HepG2 (cell line): ENCODE data around the gene EXOC6B. TPM values are rescaled to one million over a fixed set of nuclear protein-coding genes. Genes with fewer than 3 reads are reported as not detected.

Experiments
- ATAC-seq: fragments of 200-7000 bp; cut with Tn5 transposase; 3 replicates; pipeline ENCODE4 v1.9.1; 2020; ENCODE audit warnings: mild to moderate bottlenecking, moderate library complexity
- BruUV-seq: library from RNA; stranded (reverse); fragments of 400-500 nt; replicated peaks from 2 replicates; lab custom pipeline; 2021; lab: Mats Ljungman, UMichigan
- CTCF ChIA-PET: fragments of 300-600 bp; formaldehyde crosslinking; extraction: SDS; loops from one replicate; lab custom pipeline; 2021; ENCODE audit warnings: low total read pairs, inconsistent platforms, low intra/inter-chr PET ratio; lab: Yijun Ruan, JAX
- POLR2A ChIA-PET: fragments of 350-600 bp; sonication (Branson Sonifier 250); formaldehyde crosslinking; loops from one replicate; lab custom pipeline; 2020; ENCODE audit warnings: antibody characterized with exemption, inconsistent platforms; lab: Yijun Ruan, JAX
- DNase-seq: peaks from one replicate; pipeline ENCODE4 v3.0.0-alpha.2; 2015; ENCODE audit warnings: low spot score
- FAIRE-seq: peaks from 3 replicates; lab custom pipeline; 2011; peaks lifted over from hg19 to GRCh38; lab: Jason Lieb, UNC
- H2AFZ ChIP-seq: one replicate; pipeline ENCODE4 v1.6.1; 2011; ENCODE audit warnings: low read length, inconsistent platforms
- H3K27ac ChIP-seq: fragments of 300-600 bp; 3 replicates; pipeline ENCODE4 v1.8.0; 2011; ENCODE audit warnings: mixed run types, mild to moderate bottlenecking, mixed read lengths, low read length, inconsistent platforms; ENCODE audit not compliant: insufficient read depth; ENCODE audit errors: extremely low read length
- H3K27me3 ChIP-seq, 2 experiments: fragments of 200-600 bp in 1 of 2; 2 replicates in 1 of 2; 3 replicates in 1 of 2; pipeline versions ENCODE4 v1.6.0 to v1.8.0; 2011; ENCODE audit warnings: low read length in 2 of 2, mild to moderate bottlenecking in 2 of 2, moderate library complexity in 2 of 2, inconsistent platforms in 1 of 2; ENCODE audit not compliant: insufficient read depth in 2 of 2, control insufficient read depth in 1 of 2
- H3K36me3 ChIP-seq, 2 experiments: fragments of 200-600 bp in 1 of 2; replicated peaks in 1 of 2; 2 replicates in 1 of 2; 3 replicates in 1 of 2; pipeline versions ENCODE4 v1.5.1 to v1.8.0; 2011; ENCODE audit warnings: low read length in 2 of 2, inconsistent platforms in 1 of 2; ENCODE audit not compliant: insufficient read depth in 2 of 2, control insufficient read depth in 1 of 2
- H3K4me1 ChIP-seq: 2 replicates; pipeline ENCODE4 v1.5.1; 2012; ENCODE audit warnings: low read length, inconsistent platforms; ENCODE audit not compliant: insufficient read depth
- H3K4me2 ChIP-seq: 2 replicates; pipeline ENCODE4 v1.6.0; 2011; ENCODE audit warnings: low read depth, low read length, inconsistent platforms
- H3K4me3 ChIP-seq, 3 experiments: fragments of 200-600 bp in 1 of 3; sonication (generic), shearing (Covaris generic) in 1 of 3; replicated peaks in 1 of 3; 2 replicates each; pipeline ENCODE4 v1.5.1; 2011 to 2016; ENCODE audit warnings: low read length in 3 of 3, inconsistent platforms in 2 of 3, low read depth in 2 of 3, mild to moderate bottlenecking in 2 of 3, control low read depth in 1 of 3, mixed read lengths in 1 of 3; ENCODE audit not compliant: insufficient read depth in 1 of 3
- H3K79me2 ChIP-seq: one replicate; pipeline ENCODE4 v1.6.1; 2011; ENCODE audit warnings: low read length, inconsistent platforms; ENCODE audit not compliant: insufficient read depth
- H3K9ac ChIP-seq: 2 replicates; pipeline ENCODE4 v1.6.0; 2011; ENCODE audit warnings: mild to moderate bottlenecking, low read depth, low read length, inconsistent platforms; ENCODE audit not compliant: insufficient read depth
- H3K9me3 ChIP-seq: 2 replicates; pipeline ENCODE4 v1.5.1; 2012; ENCODE audit warnings: mild to moderate bottlenecking, low read length
- H4K20me1 ChIP-seq: 2 replicates; pipeline ENCODE4 v1.6.0; 2011; ENCODE audit warnings: inconsistent platforms, mild to moderate bottlenecking, low read length, moderate library complexity; ENCODE audit not compliant: insufficient read depth
- FOXA3 ChIP-seq: IDR thresholded peaks from 2 replicates; pipeline ENCODE4 v1.6.1; 2016; ENCODE audit warnings: missing genetic modification reagents, missing compliant biosample characterization
- KLF9 ChIP-seq: IDR thresholded peaks from 2 replicates; pipeline ENCODE4 v1.6.1; 2016; ENCODE audit warnings: low read depth
- RARG ChIP-seq: sonication (generic); formaldehyde crosslinking; IDR thresholded peaks from 2 replicates; pipeline ENCODE4 v1.4.0; 2020; ENCODE audit warnings: low read depth, mild to moderate bottlenecking, missing genetic modification reagents
- TCF7 ChIP-seq: sonication (generic); IDR thresholded peaks from 2 replicates; pipeline ENCODE4 v1.6.1; 2016; ENCODE audit warnings: antibody characterized with exemption, low read depth
- ZMYM2 ChIP-seq: sonication (generic); formaldehyde crosslinking; IDR thresholded peaks from 2 replicates; pipeline ENCODE4 v1.8.0; 2022; ENCODE audit warnings: mild to moderate bottlenecking, missing genetic modification reagents
- ZNF451 ChIP-seq: sonication (generic); formaldehyde crosslinking; IDR thresholded peaks from 2 replicates; pipeline ENCODE4 v1.5.0; 2020; ENCODE audit warnings: mild to moderate bottlenecking, missing genetic modification reagents
- ZNF552 ChIP-seq: sonication (generic); formaldehyde crosslinking; IDR thresholded peaks from 2 replicates; pipeline ENCODE4 v1.9.0; 2022; ENCODE audit warnings: missing genetic modification reagents, mild to moderate bottlenecking, borderline replicate concordance
- ZNF782 ChIP-seq: sonication (generic); formaldehyde crosslinking; IDR thresholded peaks from 2 replicates; pipeline ENCODE4 v1.4.0; 2020; ENCODE audit warnings: missing genetic modification reagents, mild to moderate bottlenecking, borderline replicate concordance
- ZNF839 ChIP-seq: sonication (generic); formaldehyde crosslinking; IDR thresholded peaks from 2 replicates; pipeline ENCODE4 v1.4.0; 2020; ENCODE audit warnings: missing genetic modification reagents, mild to moderate bottlenecking, borderline replicate concordance
- ZNF883 ChIP-seq: sonication (generic); formaldehyde crosslinking; IDR thresholded peaks from 2 replicates; pipeline ENCODE4 v1.5.1; 2020; ENCODE audit warnings: mild to moderate bottlenecking, missing genetic modification reagents; ENCODE audit errors: not compliant biosample characterization
- WGBS: methylation state at CpG from one replicate; pipeline ENCODE4 v1.1.6; 2017; ENCODE audit warnings: low lambda C conversion rate; 5-methylcytosine and 5-hydroxymethylcytosine counted together
- in situ Hi-C: cut with HindIII; loops from 2 replicates; pipeline ENCODE4 v1.10.0; 2017; ENCODE audit warnings: low pct_unique_long_range_greater_than_20kb; ENCODE audit not compliant: extremely low pct_ligation_motif_present
- intact Hi-C: fragments of 100-400 bp; cut with micrococcal nuclease; formaldehyde crosslinking; loops from one replicate; pipeline ENCODE4 v1.10.0; 2022; ENCODE audit not compliant: unreplicated experiment
- polyA plus RNA-seq, 8 experiments: library from polyadenylated mRNA; depleted of rRNA in 3 of 8; stranded (reverse) in 7 of 8; unstranded in 1 of 8; fragments of >200 nt; fragmentation: Illumina TruSeq in 4 of 8; extraction: Trizol in 4 of 8; gene quantifications; 2 replicates each; pipeline versions ENCODE4 v1.2.1 to v1.2.3, GENCODE V29; 2011 to 2016; ENCODE audit warnings: low read depth in 4 of 8, missing spikeins in 1 of 8, mixed read lengths in 1 of 8; ENCODE audit not compliant: insufficient read depth in 1 of 8
- total RNA-seq, 5 experiments: library from RNA; depleted of rRNA; stranded (reverse); fragments of >200 nt; fragmentation: Illumina TruSeq; extraction: Trizol; gene quantifications; 2 replicates each; pipeline ENCODE4 v1.2.3, GENCODE V29; 2016; ENCODE audit warnings: low read depth in 1 of 5
- TF ChIP-seq, protein P1 (sequence below): sonication (generic); formaldehyde crosslinking; IDR thresholded peaks from 2 replicates; pipeline ENCODE4 v1.8.0; 2022; ENCODE audit warnings: mild to moderate bottlenecking, missing genetic modification reagents; ENCODE audit not compliant: insufficient replicate concordance
- TF ChIP-seq, protein P2 (sequence below): conservative IDR thresholded peaks from 2 replicates; pipeline ENCODE4 v1.6.1; 2018; ENCODE audit warnings: missing genetic modification reagents

EXOC6B gene
- total and polyA plus RNA-seq, 2 of the 13 experiments (the other 11 are each of a cell fraction or from before 2014, with no cell fraction given) = 9.1 to 15.9 TPM

DNA sequence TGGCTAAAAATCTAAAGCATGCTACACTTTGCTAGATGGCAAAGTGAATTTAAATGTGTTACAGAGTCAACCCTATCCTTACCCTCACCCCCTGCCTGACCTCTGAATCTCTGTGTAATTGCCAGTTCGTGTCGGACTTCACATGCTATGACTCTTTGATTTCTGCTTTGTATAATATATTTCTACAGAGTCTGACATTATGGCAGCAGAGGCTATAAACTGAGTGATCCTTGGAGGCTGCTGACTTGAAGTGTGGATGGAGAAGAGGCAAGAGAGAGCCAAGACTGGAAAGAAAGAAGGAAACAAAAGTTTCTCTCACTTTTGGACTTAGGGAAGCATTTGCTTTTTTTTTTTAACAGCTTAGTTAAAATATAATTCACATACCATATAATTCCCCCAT lies 588.3 kb downstream of the EXOC6B start:
- TF ChIP-seq, protein P1, sequence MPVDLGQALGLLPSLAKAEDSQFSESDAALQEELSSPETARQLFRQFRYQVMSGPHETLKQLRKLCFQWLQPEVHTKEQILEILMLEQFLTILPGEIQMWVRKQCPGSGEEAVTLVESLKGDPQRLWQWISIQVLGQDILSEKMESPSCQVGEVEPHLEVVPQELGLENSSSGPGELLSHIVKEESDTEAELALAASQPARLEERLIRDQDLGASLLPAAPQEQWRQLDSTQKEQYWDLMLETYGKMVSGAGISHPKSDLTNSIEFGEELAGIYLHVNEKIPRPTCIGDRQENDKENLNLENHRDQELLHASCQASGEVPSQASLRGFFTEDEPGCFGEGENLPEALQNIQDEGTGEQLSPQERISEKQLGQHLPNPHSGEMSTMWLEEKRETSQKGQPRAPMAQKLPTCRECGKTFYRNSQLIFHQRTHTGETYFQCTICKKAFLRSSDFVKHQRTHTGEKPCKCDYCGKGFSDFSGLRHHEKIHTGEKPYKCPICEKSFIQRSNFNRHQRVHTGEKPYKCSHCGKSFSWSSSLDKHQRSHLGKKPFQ = no peak
- TF ChIP-seq FOXA3 (CRISPR knock-in tag) (no peak), ZNF839 (no peak)
- DNase-seq (no peak), ATAC-seq (no peak), FAIRE-seq (no peak)
- Histone ChIP-seq H3K27me3 (no peaks in the 10 kb centered on the region), H3K36me3 (no peaks in the 10 kb centered on the region), H3K4me3 (no peak overlapping the region), H3K4me1 (no peaks in the 10 kb centered on the region), H3K9me3 (no peaks in the 10 kb centered on the region), H3K4me2 (no peak overlapping the region), H3K9ac (no peak overlapping the region), H3K27ac (no peak overlapping the region), H4K20me1 (no peaks in the 10 kb centered on the region), H3K79me2 (no peaks in the 10 kb centered on the region), H2AFZ (no peak overlapping the region)
- in situ Hi-C loops (no loop called here), intact Hi-C loops (no loop called here)
- 80% methylated on average over 2 of the region's 2 CpGs for WGBS
- POLR2A ChIA-PET = no interaction called here
- BruUV-seq = no TSS peak
- CTCF ChIA-PET = no interaction called here

DNA sequence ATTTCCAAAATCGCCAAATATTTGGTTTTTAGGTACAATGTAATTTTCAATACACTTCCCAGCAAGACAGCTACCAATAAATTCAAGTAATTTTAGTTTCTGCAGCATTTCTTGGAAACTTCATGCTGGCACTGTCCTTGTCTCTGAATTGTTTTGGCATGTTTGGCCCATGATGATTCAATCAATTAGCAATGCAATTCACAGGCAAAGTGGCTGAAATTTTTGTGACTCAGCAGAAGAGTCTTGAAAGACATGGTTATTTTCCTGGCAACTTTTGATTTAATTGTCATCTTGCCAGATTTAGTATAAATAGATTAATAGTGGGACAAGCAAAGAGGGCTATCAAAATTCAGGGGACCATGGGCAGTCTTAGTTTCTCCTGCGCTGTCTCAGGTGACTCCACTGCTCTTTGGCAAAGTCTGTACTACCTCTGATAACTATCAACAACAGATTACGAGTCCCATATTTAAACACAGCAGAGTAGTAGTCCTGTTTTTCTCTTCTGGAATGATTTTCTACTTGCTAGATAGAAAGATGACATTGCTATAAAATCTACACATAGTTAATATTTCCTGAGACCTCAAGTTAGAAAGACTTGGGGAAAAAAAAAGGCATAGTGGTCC lies 589.3 kb downstream of the EXOC6B start:
- 67% methylated on average over 3 of the region's 3 CpGs for WGBS
- in situ Hi-C loops (no loop called here), intact Hi-C loops (no loop called here)
- DNase-seq (no peak), ATAC-seq (no peak), FAIRE-seq (no peak)
- no peaks in the 10 kb centered on the region for H4K20me1 ChIP-seq
- H3K9me3 ChIP-seq = no peaks in the 10 kb centered on the region
- ChIA-PET POLR2A (no interaction called here), CTCF (no interaction called here)
- no peak overlapping the region for H3K4me3 ChIP-seq
- no peak overlapping the region for H3K9ac ChIP-seq
- no peak overlapping the region for H3K4me2 ChIP-seq
- H3K79me2 ChIP-seq = no peaks in the 10 kb centered on the region
- H2AFZ ChIP-seq = no peak overlapping the region
- H3K27ac ChIP-seq = no peak overlapping the region
- no peaks in the 10 kb centered on the region for H3K36me3 ChIP-seq
- no peaks in the 10 kb centered on the region for H3K4me1 ChIP-seq
- H3K27me3 ChIP-seq = no peaks in the 10 kb centered on the region
- no TSS peak for BruUV-seq
- TF ChIP-seq RARG (CRISPR knock-in tag) (no peak), ZMYM2 (CRISPR knock-in tag) (no peak), ZNF451 (CRISPR knock-in tag) (no peak), TCF7 (no peak), ZNF883 (no peak), ZNF782 (CRISPR knock-in tag) (no peak), ZNF552 (CRISPR knock-in tag) (no peak), KLF9 (CRISPR knock-in tag) (no peak)
- TF ChIP-seq, protein P2, sequence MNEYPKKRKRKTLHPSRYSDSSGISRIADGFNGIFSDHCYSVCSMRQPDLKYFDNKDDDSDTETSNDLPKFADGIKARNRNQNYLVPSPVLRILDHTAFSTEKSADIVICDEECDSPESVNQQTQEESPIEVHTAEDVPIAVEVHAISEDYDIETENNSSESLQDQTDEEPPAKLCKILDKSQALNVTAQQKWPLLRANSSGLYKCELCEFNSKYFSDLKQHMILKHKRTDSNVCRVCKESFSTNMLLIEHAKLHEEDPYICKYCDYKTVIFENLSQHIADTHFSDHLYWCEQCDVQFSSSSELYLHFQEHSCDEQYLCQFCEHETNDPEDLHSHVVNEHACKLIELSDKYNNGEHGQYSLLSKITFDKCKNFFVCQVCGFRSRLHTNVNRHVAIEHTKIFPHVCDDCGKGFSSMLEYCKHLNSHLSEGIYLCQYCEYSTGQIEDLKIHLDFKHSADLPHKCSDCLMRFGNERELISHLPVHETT = no peak
